GM10248 (cell line): ENCODE measurements around the gene MYH10.

ENCODE experiments used
- CTCF ChIA-PET: fragments of 300-600 bp; sonication (Branson Sonifier 250); formaldehyde crosslinking; extraction: SDS; loops from one replicate; lab custom pipeline; 2021; ENCODE audit warnings: antibody characterized with exemption; lab: Yijun Ruan, JAX
- POLR2A ChIA-PET: fragments of 350-650 bp; sonication (Branson Sonifier 250); formaldehyde crosslinking; extraction: SDS; loops from one replicate; lab custom pipeline; 2020; ENCODE audit warnings: antibody characterized with exemption; lab: Yijun Ruan, JAX
- DNase-seq: peaks from one replicate; pipeline ENCODE4 v3.0.0; 2012; ENCODE audit errors: extremely low spot score
- CTCF ChIP-seq: IDR thresholded peaks from 2 replicates; pipeline ENCODE4 v1.5.1; 2012; ENCODE audit warnings: mild to moderate bottlenecking, low read depth; ENCODE audit errors: extremely low read depth, missing control alignments, control extremely low read depth

MYH10 gene

GRCh38 chr17:8465356-8465755, 165.2 kb downstream of the MYH10 start:
- ChIA-PET CTCF (no interaction called here), POLR2A (no interaction called here)
- no peak for DNase-seq
- TF ChIP-seq CTCF: no peak

GRCh38 chr17:8464941-8465340, 165.6 kb downstream of the MYH10 start:
- no peak for DNase-seq
- CTCF ChIA-PET: no interaction called here
- TF ChIP-seq CTCF: no peak
- POLR2A ChIA-PET: no interaction called here

- CTCF ChIA-PET: no interaction called here
- TF ChIP-seq CTCF: no peak
- POLR2A ChIA-PET: no interaction called here
- DNase-seq: no peak
Measured at GRCh38 chr17:8463099-8463498, 167.4 kb downstream of the MYH10 start.

GRCh38 chr17:8462564-8462963, 168.0 kb downstream of the MYH10 start:
- TF ChIP-seq CTCF: no peak
- ChIA-PET POLR2A (no interaction called here), CTCF (interaction anchor here (1.5 kb wide), 1 partner anchor 11 kb away, joined by 3 read pairs; no protein-coding TSS in a partner anchor)
- DNase-seq: no peak

- ChIA-PET POLR2A (no interaction called here), CTCF (interaction anchor here (1.3 kb wide), 1 partner anchor 23 kb away, joined by 5 read pairs; no protein-coding TSS in a partner anchor)
- TF ChIP-seq CTCF: no peak
- DNase-seq: no peak
Measured at GRCh38 chr17:8459831-8460230, 170.7 kb downstream of the MYH10 start.

GRCh38 chr17:8459107-8459506, 171.4 kb downstream of the MYH10 start:
- POLR2A ChIA-PET: no interaction called here
- no peak for TF ChIP-seq CTCF
- no peak for DNase-seq
- CTCF ChIA-PET: interaction anchor here (0.9 to 1.3 kb wide), 2 partner anchors 10 to 22 kb away, joined by 3 to 5 read pairs; no protein-coding TSS in a partner anchor
